ENCODE measurements around the gene SCT.

The SCT gene

GRCh38 chr11:592918-593317 lies 34.1 kb downstream of the SCT start:
- no peak for DNase-seq (ENCODE audit: low read depth)
- TF ChIP-seq CTCF (conservative IDR thresholded peaks at IDR 0.05; ENCODE audit: low read depth, low read length) = no peak
- no peak overlapping the region for H3K4me3 ChIP-seq (ENCODE audit: low read depth, low read length)

- H3K4me3 ChIP-seq (ENCODE audit: low read depth, low read length) = no peak overlapping the region
- DNase-seq (ENCODE audit: low read depth) = no peak
- TF ChIP-seq CTCF (conservative IDR thresholded peaks at IDR 0.05; ENCODE audit: low read depth, low read length) = no peak
These were observed 34.5 kb downstream of the SCT start for GRCh38 chr11:592501-592900.

GRCh38 chr11:590997-591396 lies 36.0 kb downstream of the SCT start:
- TF ChIP-seq CTCF (conservative IDR thresholded peaks at IDR 0.05; ENCODE audit: low read depth, low read length) = no peak
- DNase-seq (ENCODE audit: low read depth) = no peak
- no peak overlapping the region for H3K4me3 ChIP-seq (ENCODE audit: low read depth, low read length)

- DNase-seq (ENCODE audit: low read depth) = no peak
- TF ChIP-seq CTCF (conservative IDR thresholded peaks at IDR 0.05; ENCODE audit: low read depth, low read length) = no peak
These were observed 37.2 kb downstream of the SCT start for GRCh38 chr11:589798-590197.

GRCh38 chr11:587978-588380 lies 39.0 kb downstream of the SCT start:
- peak; percentile 93 for DNase-seq (ENCODE audit: low read depth)
- no peak for TF ChIP-seq CTCF (conservative IDR thresholded peaks at IDR 0.05; ENCODE audit: low read depth, low read length)
- no peak overlapping the region for H3K4me3 ChIP-seq (ENCODE audit: low read depth, low read length)

More at GRCh38 chr11:589798-590197, 37.2 kb downstream of the SCT start:
- no peak overlapping the region for H3K4me3 ChIP-seq (ENCODE audit: low read depth, low read length)

- H3K4me3 ChIP-seq (ENCODE audit: low read depth, low read length) = no peak overlapping the region
- DNase-seq (ENCODE audit: low read depth) = no peak
- TF ChIP-seq CTCF (conservative IDR thresholded peaks at IDR 0.05; ENCODE audit: low read depth, low read length) = no peak
These were observed 39.4 kb downstream of the SCT start for GRCh38 chr11:587546-587945.

GRCh38 chr11:586376-587316 lies 40.3 kb downstream of the SCT start:
- DNase-seq (ENCODE audit: low read depth) = no peak
- TF ChIP-seq CTCF (conservative IDR thresholded peaks at IDR 0.05; ENCODE audit: low read depth, low read length) = no peak

More at GRCh38 chr11:586376-587316, 40.3 kb downstream of the SCT start:
- no peak overlapping the region for H3K4me3 ChIP-seq (ENCODE audit: low read depth, low read length)
